Fibroblast of skin of scalp (primary cell): ENCODE measurements around the gene KCNJ4.

Experiments
- DNase-seq: peaks from one replicate; pipeline ENCODE4 v3.0.0-alpha.2; 2013

The KCNJ4 gene

DNA sequence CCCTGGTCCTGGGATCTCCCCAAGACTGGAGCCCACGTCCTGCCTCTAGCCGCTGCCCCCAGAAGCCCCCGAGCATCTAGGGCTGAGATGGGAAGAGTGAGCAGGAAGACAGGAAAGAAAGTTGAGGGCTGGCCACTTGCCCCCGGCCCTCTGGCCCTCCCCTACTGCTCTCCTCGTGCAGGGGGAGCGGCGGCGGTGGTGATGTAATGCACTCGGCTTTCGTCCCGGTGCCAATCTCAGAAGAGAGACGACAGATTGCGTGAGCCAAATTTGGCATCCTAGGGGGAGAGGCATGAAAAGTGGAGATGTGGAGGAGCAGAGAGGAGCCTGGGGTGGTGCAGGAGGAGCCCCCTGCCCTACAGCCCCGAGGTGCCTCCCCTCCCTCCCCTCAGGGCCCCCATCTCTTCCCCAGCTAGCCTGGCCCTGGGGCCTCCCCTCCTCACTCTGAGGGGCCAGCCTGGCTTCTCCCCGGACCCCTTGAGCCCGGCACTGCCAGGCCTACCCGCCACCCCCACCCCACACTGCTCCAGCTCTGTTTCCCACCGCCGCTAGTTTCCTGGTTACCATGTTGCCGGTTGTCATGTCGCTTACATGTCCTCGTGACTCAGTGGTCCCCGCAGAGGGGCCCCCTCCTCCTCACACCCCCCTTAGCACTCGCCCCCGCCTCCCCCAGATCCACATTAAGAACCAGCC is 2.5 kb downstream of the KCNJ4 start:
- peak; percentile 59 for DNase-seq

DNA sequence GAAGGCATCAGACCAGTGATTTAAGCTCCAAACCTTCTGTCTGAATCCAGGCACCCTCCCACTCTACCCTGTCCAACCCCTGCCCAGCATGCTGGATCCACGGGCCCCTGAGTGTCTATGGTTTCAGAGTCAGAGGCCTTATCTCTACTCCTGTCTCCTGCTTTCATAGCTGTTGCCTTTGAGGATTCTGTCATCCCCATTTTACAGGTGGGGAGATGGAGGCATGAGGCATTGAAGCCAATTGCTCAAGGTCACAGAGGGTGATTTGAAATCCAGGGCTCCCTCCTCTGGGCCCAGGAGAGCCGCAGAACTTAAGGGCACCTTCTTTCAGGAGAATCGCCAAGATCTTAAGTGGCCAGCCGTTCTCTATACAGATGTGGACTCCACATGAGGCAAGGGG is 3.1 kb downstream of the KCNJ4 start:
- no peak for DNase-seq

DNA sequence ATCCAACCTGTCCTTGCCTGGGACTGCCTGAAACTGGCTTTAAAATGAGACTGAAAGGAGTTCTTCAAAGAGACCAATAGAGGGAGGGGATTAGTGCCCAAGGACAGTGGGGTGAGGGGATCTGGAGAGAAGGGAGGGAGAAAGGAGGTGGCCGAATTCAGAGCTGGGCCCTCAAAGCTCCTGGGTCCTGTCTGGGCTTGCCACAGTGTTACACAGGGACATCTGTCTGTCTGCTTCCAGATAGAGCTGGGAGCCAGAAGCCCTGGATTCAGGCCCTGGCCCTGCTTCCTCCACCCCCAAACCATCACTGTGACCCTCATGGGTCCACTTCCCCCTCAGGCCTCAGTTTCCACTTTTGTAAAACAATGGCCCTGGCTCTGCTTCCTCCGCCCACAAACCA is 3.6 kb downstream of the KCNJ4 start:
- no peak for DNase-seq

DNA sequence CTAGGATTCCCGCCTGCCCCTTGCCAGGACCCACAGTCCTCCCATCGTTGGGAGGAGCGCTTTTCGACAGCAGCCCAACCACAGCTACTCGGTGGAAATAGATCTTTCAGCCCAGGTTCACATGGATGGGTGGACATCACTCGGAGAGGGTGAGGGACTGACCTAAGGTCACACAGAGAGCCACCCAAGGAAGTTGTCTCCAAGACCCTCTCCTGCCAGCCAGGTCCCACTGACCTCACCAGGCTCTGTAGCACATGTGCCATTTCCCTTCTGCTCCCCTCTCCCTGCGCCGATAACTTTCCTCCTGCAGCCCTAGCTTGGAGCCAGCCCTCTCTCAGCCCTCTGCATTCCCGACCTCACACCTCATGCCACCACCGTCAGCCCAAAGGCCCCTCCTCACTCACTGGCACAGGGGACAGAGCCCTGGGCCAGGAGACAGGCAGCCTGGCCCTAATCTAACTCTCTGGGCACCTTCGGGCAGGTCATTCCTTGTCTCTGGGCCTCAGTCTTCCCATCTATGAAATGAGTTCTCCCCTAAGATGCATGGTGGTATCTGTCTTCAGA is 4.7 kb downstream of the KCNJ4 start:
- no peak for DNase-seq

GRCh38 chr22:38449776-38450175 is 5.2 kb downstream of the KCNJ4 start:
- DNase-seq = no peak

- DNase-seq = no peak
Measured at GRCh38 chr22:38448945-38449745, 5.9 kb downstream of the KCNJ4 start.

DNA sequence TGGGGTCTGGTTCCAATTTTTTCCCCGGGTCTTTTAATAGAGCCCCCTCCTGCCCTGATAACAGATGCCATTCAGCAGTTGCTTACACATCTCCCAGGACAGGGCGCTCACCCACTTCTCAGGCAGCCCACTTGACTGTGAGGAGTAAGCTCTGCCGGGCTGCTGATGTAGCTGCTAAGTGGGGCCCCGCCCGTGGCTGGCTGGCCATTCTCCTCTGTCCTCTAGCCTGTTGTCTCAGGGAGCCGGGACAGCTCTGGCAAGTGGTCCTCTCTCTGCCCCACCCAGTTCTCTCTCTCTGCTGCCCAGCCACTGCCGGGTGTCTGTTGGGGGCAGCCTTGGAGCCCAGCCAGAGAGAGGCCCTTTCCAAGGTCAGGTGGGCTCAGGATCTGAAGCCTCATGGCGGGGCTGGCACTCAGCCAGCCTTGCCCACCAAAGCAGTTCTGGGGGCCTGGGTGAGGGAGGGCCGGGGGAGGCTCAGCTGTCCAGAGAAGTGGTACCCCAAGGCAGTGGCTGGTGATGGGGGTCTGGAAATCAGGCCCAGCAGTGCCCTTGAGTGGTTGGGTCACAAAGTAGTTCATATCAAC is 8.9 kb downstream of the KCNJ4 start:
- no peak for DNase-seq

DNA sequence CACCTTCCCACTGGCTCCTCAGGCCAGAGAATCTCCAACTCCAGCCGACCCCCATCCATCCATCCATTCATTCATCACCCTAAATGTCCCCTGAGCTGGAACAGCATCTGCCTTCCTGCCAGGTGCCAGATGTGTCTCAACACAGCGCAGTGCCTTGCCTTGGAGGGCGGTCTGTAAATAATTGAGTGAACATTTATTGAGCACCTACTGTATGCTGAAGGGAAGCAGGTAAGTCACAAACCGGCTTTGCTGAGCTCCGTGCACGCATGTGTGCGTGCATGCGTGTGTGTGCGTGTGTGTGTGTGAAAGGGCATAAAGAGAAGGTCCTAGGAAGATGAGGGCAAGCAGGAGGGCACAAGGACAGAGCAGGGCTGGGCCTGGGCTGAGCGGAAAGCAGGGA is 10.2 kb downstream of the KCNJ4 start:
- no peak for DNase-seq

GRCh38 chr22:38443628-38444521 is 11.1 kb downstream of the KCNJ4 start:
- DNase-seq = no peak

GRCh38 chr22:38442967-38443627 is 11.9 kb downstream of the KCNJ4 start:
- no peak for DNase-seq

DNA sequence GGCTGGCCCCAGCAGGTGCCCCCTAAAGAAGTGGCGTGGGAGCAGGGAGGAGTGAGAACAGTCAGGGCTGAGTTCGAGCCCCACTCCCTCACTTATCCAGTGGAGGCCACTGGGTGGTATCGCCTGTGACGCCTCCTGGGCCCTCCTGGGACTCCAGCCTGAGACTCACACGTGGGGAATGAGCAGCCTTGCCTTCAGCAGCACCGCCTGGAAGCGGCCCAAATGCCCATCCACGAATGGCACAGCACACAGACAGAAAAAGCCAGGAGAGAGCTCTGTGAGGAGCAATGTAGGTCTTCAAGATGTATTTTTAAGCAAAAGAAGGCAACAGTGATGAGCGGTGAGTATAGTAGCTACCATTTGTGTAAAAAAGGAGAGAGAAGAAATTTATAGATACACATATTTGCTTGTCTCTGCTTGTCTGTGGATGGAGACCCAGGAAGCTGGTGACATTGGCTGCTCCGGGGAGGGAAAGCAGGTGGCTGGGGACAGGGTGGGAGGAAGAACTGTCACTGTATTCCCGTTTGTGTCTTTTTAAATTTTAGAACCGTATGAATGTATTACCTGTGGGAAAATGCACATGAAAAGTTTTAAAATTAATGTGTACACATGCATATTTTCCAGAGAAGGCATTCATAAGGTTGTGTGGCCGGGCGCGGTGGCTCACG is 13.2 kb downstream of the KCNJ4 start:
- DNase-seq = no peak

DNA sequence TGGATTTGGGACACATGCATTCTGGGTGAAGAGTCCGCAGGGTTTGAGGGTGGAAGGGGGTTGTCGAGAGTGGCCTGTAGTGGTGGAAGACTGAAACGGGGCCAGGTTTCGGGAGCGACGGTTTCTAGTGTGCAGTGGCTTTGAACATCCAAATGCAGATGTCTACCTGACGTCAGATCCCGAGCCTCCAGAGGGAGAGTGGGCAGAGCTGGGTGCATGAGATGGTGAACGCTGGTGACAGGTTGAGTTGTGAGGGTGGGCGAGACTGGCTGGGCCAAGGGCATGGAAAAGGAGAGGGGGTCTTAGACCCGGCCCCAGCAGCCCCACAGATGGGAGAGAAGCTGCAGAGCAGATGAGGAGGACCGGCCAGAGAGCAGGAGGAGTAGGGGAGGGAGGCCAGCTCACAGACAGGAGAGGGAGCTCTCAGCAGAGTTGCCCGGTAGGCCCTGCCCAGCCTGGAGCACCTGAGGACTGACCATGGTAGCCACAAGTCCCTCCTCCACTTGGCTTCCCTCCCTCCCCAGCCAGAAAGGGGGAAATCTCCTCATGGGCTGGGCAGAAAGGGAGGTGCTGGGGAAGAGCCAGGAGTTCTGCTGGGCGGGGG is 14.2 kb downstream of the KCNJ4 start:
- no peak for DNase-seq

- no peak for DNase-seq
Measured at GRCh38 chr22:38437416-38437815, 17.6 kb downstream of the KCNJ4 start.

GRCh38 chr22:38436629-38437395 is 18.2 kb downstream of the KCNJ4 start:
- no peak for DNase-seq

- no peak for DNase-seq
Measured at GRCh38 chr22:38435965-38436364, 19.0 kb downstream of the KCNJ4 start.

DNA sequence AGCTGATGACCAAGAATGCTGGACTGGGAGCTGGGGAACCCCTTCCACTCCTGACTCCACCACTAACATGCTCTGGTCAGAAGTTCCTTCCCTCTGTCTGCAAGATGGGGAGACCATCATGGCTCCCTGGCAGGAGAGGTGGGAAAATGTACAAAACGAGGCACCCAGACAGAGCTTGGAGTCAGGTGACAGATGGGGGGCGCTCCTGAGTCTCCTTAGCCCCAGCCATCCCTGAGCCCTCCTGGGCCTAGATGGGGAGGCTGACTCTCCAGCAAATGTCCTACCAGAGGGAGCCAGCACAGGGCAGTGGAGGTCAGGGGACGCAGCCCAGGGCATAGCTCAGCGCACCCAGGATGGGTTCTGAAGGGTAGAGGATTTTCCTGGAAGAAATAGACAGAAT is 20.0 kb downstream of the KCNJ4 start:
- no peak for DNase-seq

GRCh38 chr22:38433871-38434270 is 21.1 kb downstream of the KCNJ4 start:
- DNase-seq = no peak

DNA sequence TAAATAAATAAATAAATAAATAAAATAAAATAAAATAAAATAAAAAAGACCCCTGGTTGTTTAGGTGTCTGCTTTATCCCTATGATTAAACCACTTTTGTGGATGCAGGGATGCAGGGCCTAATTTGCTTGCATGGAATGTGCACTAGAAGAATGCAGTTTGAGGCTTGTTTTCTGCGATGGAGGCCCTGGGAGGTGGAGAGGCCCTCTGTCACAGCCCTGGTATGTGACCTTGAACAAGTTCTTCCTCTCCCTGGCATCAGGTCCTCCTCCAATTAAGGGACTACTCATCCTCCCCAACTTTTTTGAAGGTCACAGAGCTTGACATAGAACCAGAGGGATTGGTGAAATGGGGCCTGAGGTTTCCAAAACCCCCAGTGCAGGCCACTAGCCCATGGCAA is 22.7 kb downstream of the KCNJ4 start:
- peak; percentile 34 for DNase-seq

- no peak for DNase-seq
Measured at GRCh38 chr22:38431266-38432010, 23.6 kb downstream of the KCNJ4 start.
